KOPT-K1 (cell line): Measurements from ENCODE around the gene LAYN.
A peak's percentile ranks its signal among the peaks of the same experiment; 100 is the strongest.

Experiments used
- H3K27ac ChIP-seq: fragments of 200-600 bp; sonication (generic); 2 replicates; pipeline ENCODE4 v1.5.1; 2016; ENCODE audit warnings: antibody characterized with exemption, mild to moderate bottlenecking, low read depth, low read length; ENCODE audit not compliant: poor library complexity, severe bottlenecking
- H3K36me3 ChIP-seq: fragments of 200-600 bp; sonication (generic); 2 replicates; pipeline ENCODE4 v1.5.1; 2017; ENCODE audit warnings: antibody characterized with exemption, mild to moderate bottlenecking, low read length, moderate library complexity; ENCODE audit not compliant: insufficient read depth
- H3K9me3 ChIP-seq: fragments of 200-600 bp; sonication (generic); 2 replicates; pipeline ENCODE4 v1.5.1; 2017; ENCODE audit warnings: antibody characterized with exemption, low read length, mild to moderate bottlenecking; ENCODE audit not compliant: insufficient read depth, poor library complexity, severe bottlenecking

Gene LAYN

DNA sequence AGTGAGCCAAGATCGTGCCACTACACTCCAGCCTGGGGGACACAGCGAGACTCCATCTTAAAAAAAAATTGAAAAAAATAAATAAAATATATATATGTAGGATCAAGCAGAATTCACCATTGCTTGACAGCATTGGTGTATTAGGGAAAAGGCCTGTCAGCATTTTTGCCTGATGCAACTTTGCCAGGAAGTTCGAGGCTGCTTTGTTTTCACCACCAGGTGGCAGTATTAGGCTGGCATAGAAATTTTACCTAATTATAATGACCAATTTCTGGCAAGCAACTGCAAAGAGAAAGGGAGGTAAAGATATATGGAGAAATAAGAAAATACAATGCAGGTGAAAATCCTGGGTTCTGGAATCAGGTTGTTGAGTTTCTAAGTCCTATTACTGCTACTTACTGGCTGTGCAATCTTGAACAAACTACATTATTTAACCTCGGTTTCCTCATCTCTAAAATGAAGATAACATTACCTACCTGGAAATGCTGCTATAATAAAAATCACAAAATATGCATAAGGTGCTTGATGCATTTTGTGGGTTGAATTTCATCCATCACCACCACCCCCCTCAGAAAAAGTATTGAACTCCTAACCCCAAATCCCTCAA is 24.7 kb downstream of the LAYN start:
- Histone ChIP-seq H3K9me3 (no peaks in the 10 kb centered on the region), H3K27ac (no peak overlapping the region), H3K36me3 (no peaks in the 10 kb centered on the region)

DNA sequence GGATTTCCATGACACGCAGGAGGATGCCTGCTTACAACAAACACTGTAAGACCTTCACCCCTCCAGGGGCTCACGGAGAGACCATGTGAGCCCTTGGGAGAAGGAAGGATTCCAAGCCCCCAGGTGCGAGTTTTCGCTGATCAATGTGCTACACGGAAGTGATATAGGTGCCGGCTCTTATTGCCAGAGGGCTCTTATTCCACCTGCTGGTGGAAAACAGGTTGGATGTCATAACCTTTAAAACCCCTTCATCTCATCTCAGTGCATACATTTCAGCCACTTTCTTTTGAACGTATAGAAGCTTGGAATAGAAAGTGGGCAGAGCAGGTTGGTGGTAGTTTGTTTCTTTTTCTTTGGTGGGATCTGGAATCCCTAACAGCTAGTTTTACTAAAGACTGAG is 25.8 kb downstream of the LAYN start:
- no peaks in the 10 kb centered on the region for H3K36me3 ChIP-seq
- no peak overlapping the region for H3K27ac ChIP-seq
- H3K9me3 ChIP-seq: no peaks in the 10 kb centered on the region

DNA sequence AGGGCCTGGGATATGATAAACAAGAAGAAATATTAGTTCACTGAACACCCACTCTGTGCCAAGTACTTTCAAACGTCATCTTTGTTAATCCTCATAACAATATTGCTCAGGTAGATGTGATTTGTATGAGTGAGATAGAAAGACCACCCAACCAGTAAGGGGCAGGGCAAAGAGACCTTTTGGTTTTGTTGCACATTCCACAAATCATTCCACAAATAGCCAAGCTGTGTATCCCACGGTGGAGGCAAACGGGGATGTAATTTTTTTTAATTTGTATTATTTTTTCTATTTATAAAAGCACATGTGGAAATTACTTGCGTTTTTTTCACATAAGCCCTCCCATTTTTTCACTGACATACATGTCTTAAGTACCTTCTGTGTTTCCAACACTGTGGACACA is 29.0 kb downstream of the LAYN start:
- H3K36me3 ChIP-seq: no peaks in the 10 kb centered on the region

DNA sequence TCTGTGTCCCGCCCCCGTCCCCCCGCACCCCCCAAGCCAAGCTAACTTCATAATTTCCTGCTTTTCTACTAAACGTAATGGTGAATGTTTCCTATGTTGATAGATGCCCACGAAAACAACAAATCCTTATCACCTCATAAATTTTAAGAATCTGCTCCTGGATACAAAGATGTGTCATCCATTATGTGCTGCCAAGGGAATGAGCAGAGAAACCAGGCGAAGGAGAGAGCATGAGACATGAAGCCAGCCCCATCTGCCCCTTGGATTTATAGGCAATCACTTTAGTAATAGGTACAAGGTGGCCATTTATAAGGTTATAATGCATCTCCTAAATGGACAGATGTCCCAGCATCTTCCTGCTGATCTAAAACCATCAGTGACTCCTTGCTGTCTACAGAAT is 30.3 kb downstream of the LAYN start:
- Histone ChIP-seq H3K27ac (no peak overlapping the region), H3K36me3 (no peaks in the 10 kb centered on the region), H3K9me3 (no peaks in the 10 kb centered on the region)

More for the DNA sequence above, 29.0 kb downstream of the LAYN start:
- Histone ChIP-seq H3K9me3 (no peaks in the 10 kb centered on the region), H3K27ac (no peak overlapping the region)

DNA sequence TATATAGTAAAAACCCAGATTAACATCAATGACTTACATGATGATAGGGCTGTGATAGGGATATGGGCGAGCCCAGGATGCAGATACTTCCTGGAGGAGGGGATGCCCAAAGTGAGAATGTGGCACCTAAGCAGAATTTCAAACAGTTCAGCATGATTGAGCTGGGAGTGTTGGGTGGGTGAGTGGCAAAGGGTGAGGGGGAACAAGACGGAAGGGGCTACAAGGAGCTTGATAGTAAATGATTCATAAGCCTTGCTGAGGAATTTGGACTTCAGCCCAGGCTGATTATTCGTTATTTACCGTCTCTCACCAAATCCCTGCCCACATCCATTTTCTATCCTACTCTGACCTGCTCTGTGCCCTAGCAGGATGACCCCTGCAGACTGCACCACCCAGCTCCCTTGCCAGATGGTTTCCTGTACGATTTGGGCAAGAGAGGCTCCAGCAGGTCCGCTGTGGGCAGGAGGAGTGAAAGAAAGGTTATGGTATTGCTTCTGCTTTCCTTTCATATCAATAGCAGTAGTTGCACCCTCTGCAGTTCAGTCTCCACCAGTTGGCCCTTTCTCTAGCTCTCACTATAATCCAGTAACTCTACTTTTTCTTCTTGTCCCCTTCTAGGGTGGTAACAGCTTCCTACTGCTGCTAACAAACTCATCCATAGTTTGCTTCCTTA is 31.4 kb downstream of the LAYN start:
- no peak overlapping the region for H3K27ac ChIP-seq
- H3K36me3 ChIP-seq: no peaks in the 10 kb centered on the region
- no peaks in the 10 kb centered on the region for H3K9me3 ChIP-seq

DNA sequence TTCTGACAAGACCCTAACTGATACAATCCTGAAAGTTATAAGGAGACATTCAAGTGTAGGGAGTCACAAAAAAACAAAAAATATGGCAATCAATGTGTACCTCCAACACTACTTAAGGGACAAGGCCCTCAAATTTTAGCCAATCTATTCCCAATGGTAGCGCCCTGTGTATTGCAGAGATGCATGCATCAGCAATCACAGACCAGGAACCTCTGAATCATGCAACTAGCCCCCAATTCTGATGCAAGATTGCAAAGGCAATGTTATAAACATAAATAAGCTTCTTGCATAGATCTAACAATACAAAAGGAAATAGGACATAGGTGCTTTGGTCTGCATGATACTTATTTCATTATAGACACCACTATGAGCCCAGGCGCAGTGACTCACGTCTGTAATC is 32.1 kb downstream of the LAYN start:
- H3K27ac ChIP-seq: no peak overlapping the region
- no peaks in the 10 kb centered on the region for H3K9me3 ChIP-seq
- H3K36me3 ChIP-seq: no peaks in the 10 kb centered on the region

DNA sequence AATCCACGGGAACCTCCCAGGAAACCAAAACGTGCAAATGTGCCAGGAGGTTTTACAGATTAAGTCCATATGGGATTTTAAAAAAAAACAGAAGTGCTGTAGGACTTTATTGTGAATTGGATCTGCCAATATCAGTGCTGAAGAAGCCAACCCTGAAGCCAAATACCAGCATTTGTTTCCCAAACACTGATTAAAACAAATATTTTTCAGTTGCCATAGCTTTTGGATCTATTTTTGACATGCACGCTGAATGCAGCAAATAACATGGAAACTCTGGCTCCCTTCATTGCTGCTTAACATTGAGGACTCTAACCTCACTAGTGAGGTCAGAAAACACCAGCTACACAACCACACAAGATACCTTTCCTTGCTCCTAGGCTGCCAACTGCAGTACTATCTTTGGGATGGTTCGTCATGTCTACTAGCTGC is 33.3 kb downstream of the LAYN start:
- Histone ChIP-seq H3K27ac (peak overlapping the region; percentile 38), H3K9me3 (no peaks in the 10 kb centered on the region), H3K36me3 (no peaks in the 10 kb centered on the region)

DNA sequence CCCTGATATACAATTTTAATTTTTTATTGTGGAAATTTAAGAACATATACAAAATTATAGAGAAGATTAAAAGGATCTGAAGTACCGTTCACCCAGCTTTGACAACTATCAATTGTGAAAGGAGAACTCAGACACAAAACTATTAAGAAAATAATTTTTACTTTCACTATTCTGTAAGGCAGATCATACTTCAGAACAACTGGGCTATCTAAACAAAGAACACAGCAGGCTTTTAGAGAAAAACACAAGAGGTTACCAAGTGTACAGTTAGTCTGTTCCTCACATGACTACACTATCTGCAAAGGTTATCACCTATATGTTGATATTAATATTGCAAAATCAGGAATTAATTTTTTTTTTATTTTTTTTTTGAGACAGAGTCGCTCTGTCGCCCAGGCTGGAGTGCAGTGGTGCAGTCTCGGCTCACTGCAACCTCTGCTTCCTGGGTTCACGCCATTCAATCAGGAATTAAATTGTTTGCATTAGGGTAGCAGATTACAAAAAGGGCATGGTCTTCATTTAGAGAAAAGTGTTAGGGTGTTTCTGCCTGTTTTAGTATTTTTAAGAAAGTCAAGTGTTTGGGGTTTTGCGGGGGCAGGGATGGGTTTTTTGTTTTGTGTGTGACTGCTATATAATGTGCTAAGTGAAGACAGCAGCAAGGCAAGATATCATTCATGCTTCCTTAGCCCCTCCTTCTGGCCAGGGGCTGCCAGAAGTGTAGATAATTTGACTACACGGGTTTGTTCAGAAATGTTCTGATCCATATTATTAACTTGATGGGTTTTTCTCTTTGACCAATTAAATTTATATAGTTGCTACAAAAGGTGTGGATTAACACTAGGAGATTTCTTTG is 34.1 kb downstream of the LAYN start:
- Histone ChIP-seq H3K27ac (peak overlapping the region; percentile 38), H3K36me3 (no peaks in the 10 kb centered on the region), H3K9me3 (no peaks in the 10 kb centered on the region)

DNA sequence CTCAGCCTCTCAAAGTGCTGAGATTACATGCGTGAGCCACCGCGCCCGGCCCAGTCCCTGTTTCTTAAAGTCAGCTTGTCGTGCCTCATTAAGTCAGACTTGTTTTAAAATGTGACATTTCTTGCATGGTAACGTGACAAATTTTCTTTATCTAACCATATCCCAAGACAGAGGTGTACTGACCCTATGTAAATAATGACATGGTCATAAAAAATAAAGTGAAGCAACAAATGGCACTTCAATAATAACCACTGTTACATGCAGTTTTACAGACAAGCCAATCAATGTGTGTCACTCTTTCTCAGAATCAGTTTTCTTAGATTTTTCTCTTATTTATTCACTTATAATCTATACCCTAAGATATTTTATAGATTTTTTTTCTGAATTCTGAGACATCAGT is 35.2 kb downstream of the LAYN start:
- H3K36me3 ChIP-seq: no peaks in the 10 kb centered on the region
- no peaks in the 10 kb centered on the region for H3K9me3 ChIP-seq
- H3K27ac ChIP-seq: no peak overlapping the region

DNA sequence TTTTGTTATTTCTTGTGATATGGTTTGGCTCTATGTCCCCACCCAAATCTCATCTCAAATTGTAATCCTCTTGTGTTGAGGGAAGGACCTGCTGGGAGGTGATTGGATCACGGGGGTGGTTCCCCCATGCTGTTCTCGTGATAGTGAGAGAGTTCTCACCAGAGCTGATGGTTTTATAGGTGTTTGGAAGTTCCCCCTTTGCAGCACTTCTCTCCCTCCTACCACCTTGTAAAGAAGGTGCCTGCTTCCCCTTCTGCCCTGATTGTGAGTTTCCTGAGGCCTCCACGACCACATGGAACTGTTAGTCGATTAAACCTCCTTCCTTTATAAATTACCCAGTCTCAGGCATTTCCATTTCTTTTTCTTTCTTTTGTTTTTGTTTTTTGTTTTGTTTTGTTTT is 37.3 kb downstream of the LAYN start:
- H3K9me3 ChIP-seq: no peaks in the 10 kb centered on the region

DNA sequence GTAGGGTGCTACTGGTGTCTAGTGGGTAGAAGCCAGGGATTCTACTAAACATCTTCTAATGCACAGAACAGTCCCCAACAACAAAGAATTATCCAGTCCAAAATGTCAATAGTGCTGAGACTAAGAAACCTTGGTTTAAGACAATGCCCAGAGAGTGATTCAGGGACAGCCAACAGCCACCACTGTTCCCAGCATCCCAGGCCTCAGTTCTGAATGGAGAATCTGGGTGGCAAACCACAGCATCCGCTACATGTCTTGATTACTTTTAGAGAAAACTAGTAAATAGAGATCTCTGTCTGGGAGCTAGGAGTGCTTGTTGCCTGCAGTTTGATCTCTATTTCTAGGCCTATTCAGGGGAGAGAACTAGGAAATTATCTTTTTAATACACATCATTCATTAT is 40.8 kb downstream of the LAYN start:
- no peaks in the 10 kb centered on the region for H3K9me3 ChIP-seq
- H3K36me3 ChIP-seq: no peaks in the 10 kb centered on the region
- H3K27ac ChIP-seq: no peak overlapping the region

More for the DNA sequence above, 37.3 kb downstream of the LAYN start:
- H3K27ac ChIP-seq: no peak overlapping the region
- H3K36me3 ChIP-seq: no peaks in the 10 kb centered on the region

DNA sequence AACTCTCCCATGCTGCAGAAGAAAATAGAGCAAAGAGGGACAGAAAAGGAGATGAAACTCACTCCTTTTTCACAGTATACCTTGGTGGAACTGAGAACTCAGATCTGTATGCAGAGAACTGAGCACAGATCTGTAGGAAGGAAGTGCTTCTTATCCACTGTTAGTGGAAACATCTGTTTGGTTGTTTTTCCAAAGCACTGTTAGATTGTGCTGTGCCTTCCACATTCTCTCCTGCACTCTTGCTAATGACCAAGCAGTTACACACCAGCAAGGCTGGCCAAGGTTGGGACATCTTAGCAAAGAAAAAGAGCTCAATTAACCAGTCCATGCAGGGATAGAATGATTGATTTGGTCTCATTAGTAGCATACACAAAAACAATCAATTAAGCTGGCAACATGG is 41.6 kb downstream of the LAYN start:
- Histone ChIP-seq H3K9me3 (no peaks in the 10 kb centered on the region), H3K27ac (no peak overlapping the region), H3K36me3 (no peaks in the 10 kb centered on the region)

DNA sequence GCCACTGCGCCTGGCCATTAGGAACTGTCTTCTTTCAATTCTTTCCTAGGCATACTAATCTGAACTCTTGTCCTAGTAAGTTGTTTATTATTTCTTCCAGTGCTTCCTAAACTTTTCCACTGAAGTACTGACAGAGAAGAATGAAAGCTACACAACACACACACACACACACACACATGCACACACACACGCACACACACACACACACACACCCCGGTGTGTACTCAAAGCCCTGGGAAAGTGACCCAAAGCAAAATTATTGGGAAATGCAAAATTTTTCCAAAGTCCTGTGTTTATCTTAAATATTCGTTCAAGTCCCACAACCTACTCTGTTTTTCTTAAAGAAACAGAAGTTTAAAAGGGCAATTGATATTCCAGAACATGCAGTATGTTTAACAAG is 42.4 kb downstream of the LAYN start:
- H3K36me3 ChIP-seq: no peaks in the 10 kb centered on the region
- H3K9me3 ChIP-seq: no peaks in the 10 kb centered on the region
- no peak overlapping the region for H3K27ac ChIP-seq

DNA sequence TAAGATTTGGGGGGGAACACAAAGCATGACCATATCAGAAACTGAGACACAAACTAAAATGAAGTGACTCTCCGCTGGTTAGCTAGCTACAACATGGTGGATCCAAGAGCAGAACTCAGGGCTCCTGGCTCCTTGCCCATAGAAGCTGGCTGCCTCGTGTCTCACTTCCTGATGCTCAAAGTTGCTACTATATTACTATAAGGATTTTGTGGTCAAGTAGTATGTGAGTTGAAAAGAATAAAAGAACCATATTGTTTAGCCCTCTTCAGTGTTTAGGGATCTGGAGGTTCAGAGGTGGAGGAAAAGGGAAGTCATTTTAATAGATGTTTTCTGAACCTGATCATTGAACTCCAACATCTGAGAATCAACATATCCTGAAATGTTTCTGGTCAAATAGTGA is 44.9 kb downstream of the LAYN start:
- no peak overlapping the region for H3K27ac ChIP-seq
- no peaks in the 10 kb centered on the region for H3K36me3 ChIP-seq
- no peaks in the 10 kb centered on the region for H3K9me3 ChIP-seq

DNA sequence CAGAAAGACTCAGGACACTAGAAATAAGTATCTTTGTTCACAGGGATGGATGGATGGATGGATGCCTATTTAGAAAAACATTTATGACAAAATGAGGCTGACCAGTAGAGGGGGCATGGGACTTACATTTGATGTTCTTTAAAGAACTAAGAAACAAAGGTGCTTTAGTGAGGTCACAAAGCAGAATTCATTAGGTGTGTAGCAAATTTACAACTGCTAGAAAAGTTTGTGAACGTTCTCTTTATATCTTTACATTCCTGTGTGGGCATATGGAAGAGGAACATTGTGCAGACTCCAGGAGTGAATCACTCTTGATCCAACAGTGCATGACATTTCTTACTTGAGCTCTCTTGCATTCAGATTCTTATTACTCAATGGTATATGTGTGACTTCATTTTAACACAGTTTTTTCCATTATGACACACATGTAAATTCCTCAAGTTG is 45.9 kb downstream of the LAYN start:
- Histone ChIP-seq H3K27ac (no peak overlapping the region), H3K36me3 (no peaks in the 10 kb centered on the region), H3K9me3 (no peaks in the 10 kb centered on the region)
